Trophoblast cell (in vitro differentiated cells and primary cell): ENCODE measurements around the gene TXNRD2.

Experiments used
- DNase-seq, 2 donors: peaks; one replicate each; pipeline ENCODE4 v3.0.0-alpha.2; 2016
- H2AFZ ChIP-seq: 2 replicates; pipeline ENCODE4 v1.6.1; 2013; ENCODE audit warnings: low read length, moderate library complexity, mild to moderate bottlenecking; ENCODE audit not compliant: insufficient read depth, poor library complexity
- H2AK5ac ChIP-seq: 2 replicates; pipeline ENCODE4 v1.6.1; 2013; ENCODE audit warnings: mild to moderate bottlenecking, low read length
- H2BK120ac ChIP-seq: 2 replicates; pipeline ENCODE4 v1.6.1; 2013; ENCODE audit warnings: low read length, mild to moderate bottlenecking, moderate library complexity; ENCODE audit not compliant: insufficient read depth, poor library complexity
- H2BK12ac ChIP-seq: 2 replicates; pipeline ENCODE4 v1.6.1; 2013; ENCODE audit warnings: mild to moderate bottlenecking, low read length, moderate library complexity
- H2BK5ac ChIP-seq: 2 replicates; pipeline ENCODE4 v1.6.1; 2013; ENCODE audit warnings: low read length, low read depth, moderate library complexity, mild to moderate bottlenecking; ENCODE audit not compliant: poor library complexity
- H3K14ac ChIP-seq: 2 replicates; pipeline ENCODE4 v1.6.1; 2013; ENCODE audit warnings: mild to moderate bottlenecking, low read length
- H3K18ac ChIP-seq: 2 replicates; pipeline ENCODE4 v1.6.1; 2013; ENCODE audit warnings: mild to moderate bottlenecking, low read length
- H3K23ac ChIP-seq: 2 replicates; pipeline ENCODE4 v1.6.1; 2013; ENCODE audit warnings: low read length
- H3K27ac ChIP-seq: 2 replicates; pipeline ENCODE4 v1.5.1; 2013; ENCODE audit warnings: low read depth, mild to moderate bottlenecking, inconsistent platforms, low read length, moderate library complexity
- H3K27me3 ChIP-seq: 2 replicates; pipeline ENCODE4 v1.6.1; 2013; ENCODE audit warnings: inconsistent platforms, mild to moderate bottlenecking, low read length, moderate library complexity; ENCODE audit not compliant: insufficient read depth
- H3K36me3 ChIP-seq, 2 experiments: 1 replicate in 1 of 2; 2 replicates in 1 of 2; pipeline ENCODE4 v1.6.1; 2013; ENCODE audit warnings: low read length in 2 of 2, mild to moderate bottlenecking in 2 of 2, moderate library complexity in 1 of 2; ENCODE audit not compliant: insufficient read depth in 2 of 2, control insufficient read depth in 1 of 2
- H3K4ac ChIP-seq: 2 replicates; pipeline ENCODE4 v1.6.1; 2013; ENCODE audit warnings: low read depth, mild to moderate bottlenecking, low read length, moderate library complexity
- H3K4me1 ChIP-seq, 2 experiments: 1 replicate in 1 of 2; 2 replicates in 1 of 2; pipeline ENCODE4 v1.6.1; 2013; ENCODE audit warnings: low read length in 2 of 2, mild to moderate bottlenecking in 2 of 2, moderate library complexity in 1 of 2; ENCODE audit not compliant: insufficient read depth in 2 of 2, control insufficient read depth in 1 of 2
- H3K4me2 ChIP-seq: 2 replicates; pipeline ENCODE4 v1.6.1; 2013; ENCODE audit warnings: inconsistent platforms, mild to moderate bottlenecking, low read length, moderate library complexity
- H3K4me3 ChIP-seq: 2 replicates; pipeline ENCODE4 v1.5.1; 2013; ENCODE audit warnings: mild to moderate bottlenecking, low read depth, low read length, inconsistent platforms
- H3K79me1 ChIP-seq: one replicate; pipeline ENCODE4 v1.6.1; 2013; ENCODE audit warnings: low read length
- H3K79me2 ChIP-seq: 2 replicates; pipeline ENCODE4 v1.6.1; 2013; ENCODE audit warnings: low read length, mild to moderate bottlenecking; ENCODE audit not compliant: control insufficient read depth, insufficient read depth, poor library complexity
- H3K9ac ChIP-seq: 2 replicates; pipeline ENCODE4 v1.6.1; 2013; ENCODE audit warnings: mild to moderate bottlenecking, low read length
- H3K9me3 ChIP-seq: 2 replicates; pipeline ENCODE4 v1.6.1; 2013; ENCODE audit warnings: low read depth, mild to moderate bottlenecking, control low read depth, inconsistent platforms, low read length; ENCODE audit not compliant: insufficient read depth
- H4K12ac ChIP-seq: 2 replicates; pipeline ENCODE4 v1.6.1; 2013; ENCODE audit warnings: low read depth, mild to moderate bottlenecking, low read length, moderate library complexity
- H4K8ac ChIP-seq: 2 replicates; pipeline ENCODE4 v1.6.1; 2013; ENCODE audit warnings: low read depth, mild to moderate bottlenecking, low read length, moderate library complexity
- H4K91ac ChIP-seq: one replicate; pipeline ENCODE4 v1.6.1; 2013; ENCODE audit warnings: low read depth, mild to moderate bottlenecking, low read length, moderate library complexity
- WGBS: extraction: QIAGEN DNeasy Blood & Tissue Kit; methylation state at CpG from one replicate; pipeline ENCODE4 v1.1.7; 2013; ENCODE audit warnings: missing lambda C conversion rate; ENCODE audit not compliant: insufficient read length, insufficient coverage; ENCODE audit errors: extremely low coverage; 5-methylcytosine and 5-hydroxymethylcytosine counted together

TXNRD2 gene

GRCh38 chr22:19903031-19903430 is 38.6 kb downstream of the TXNRD2 start:
- Histone ChIP-seq H3K27ac (no peak overlapping the region), H3K4me3 (no peak overlapping the region), H3K79me1 (peaks cover 9% of the 10 kb centered on the region), H2BK5ac (no peak overlapping the region), H3K4me2 (no peak overlapping the region), H3K4me1 (peaks cover 17 to 22% of the 10 kb centered on the region in 2 experiments), H2BK120ac (peak overlapping the region; percentile 19), H3K27me3 (no peaks in the 10 kb centered on the region), H3K9me3 (no peaks in the 10 kb centered on the region), H3K9ac (no peak overlapping the region), H2BK12ac (peak overlapping the region; percentile 59), H4K8ac (peak overlapping the region; percentile 20), H3K4ac (no peak overlapping the region), H2AFZ (no peak overlapping the region), H3K23ac (no peak overlapping the region), H2AK5ac (no peak overlapping the region), H4K91ac (peak overlapping the region; percentile 45), H3K14ac (peak overlapping the region; percentile 57), H4K12ac (no peak overlapping the region), H3K36me3 (no peaks in the 10 kb centered on the region), H3K18ac (no peak overlapping the region), H3K79me2 (no peaks in the 10 kb centered on the region)
- DNase-seq = no peak
- WGBS = no CpG with 5 or more reads among the region's 9 CpGs

DNA sequence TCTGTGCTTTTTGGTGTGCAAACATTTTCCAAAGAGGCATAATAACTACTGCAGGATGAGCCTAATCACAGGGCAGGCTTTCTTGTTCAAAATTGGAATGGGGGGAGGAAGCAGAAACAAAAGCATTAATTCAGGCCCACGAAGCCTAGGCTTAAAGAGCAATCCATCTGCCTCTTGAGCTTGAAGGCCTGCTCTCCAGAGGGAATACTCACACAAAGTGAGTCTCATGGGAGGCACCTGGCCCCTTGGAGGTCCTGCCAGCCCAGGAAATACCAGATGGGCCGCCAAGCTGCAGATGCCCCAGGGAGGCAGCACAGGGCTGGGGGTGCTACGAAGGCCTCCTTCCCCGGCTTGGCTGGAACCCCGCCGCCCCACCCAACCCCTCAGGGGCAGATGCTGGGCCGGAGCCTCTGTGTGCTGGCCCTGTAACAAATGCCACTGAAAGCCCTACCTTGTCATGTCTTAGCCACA is 39.3 kb downstream of the TXNRD2 start:
- H3K79me2 ChIP-seq = no peaks in the 10 kb centered on the region
- no peak overlapping the region for H3K23ac ChIP-seq
- H3K27me3 ChIP-seq = no peaks in the 10 kb centered on the region
- H3K4me3 ChIP-seq = no peak overlapping the region
- no peak overlapping the region for H3K4me2 ChIP-seq
- no peak overlapping the region for H4K12ac ChIP-seq
- no peak overlapping the region for H2AK5ac ChIP-seq
- H3K9me3 ChIP-seq = no peaks in the 10 kb centered on the region
- peaks cover 13% of the 10 kb centered on the region for H3K79me1 ChIP-seq
- no peak overlapping the region for H4K8ac ChIP-seq
- H3K27ac ChIP-seq = no peak overlapping the region
- peaks cover 17 to 22% of the 10 kb centered on the region in 2 experiments for H3K4me1 ChIP-seq
- H2BK5ac ChIP-seq = no peak overlapping the region
- H3K4ac ChIP-seq = no peak overlapping the region
- H3K9ac ChIP-seq = no peak overlapping the region
- H3K14ac ChIP-seq = no peak overlapping the region
- H2BK120ac ChIP-seq = no peak overlapping the region
- H3K18ac ChIP-seq = no peak overlapping the region
- WGBS = no CpG with 5 or more reads among the region's 7 CpGs
- no peaks in the 10 kb centered on the region for H3K36me3 ChIP-seq
- no peak for DNase-seq
- peak overlapping the region; percentile 33 for H4K91ac ChIP-seq
- H2BK12ac ChIP-seq = peak overlapping the region; percentile 38
- no peak overlapping the region for H2AFZ ChIP-seq

GRCh38 chr22:19901577-19902244 is 39.9 kb downstream of the TXNRD2 start:
- no peak overlapping the region for H3K14ac ChIP-seq
- no peak overlapping the region for H4K8ac ChIP-seq
- H4K91ac ChIP-seq = peak overlapping the region; percentile 15
- H3K4me3 ChIP-seq = no peak overlapping the region
- DNase-seq = no peak
- H2BK120ac ChIP-seq = no peak overlapping the region
- peaks cover 13% of the 10 kb centered on the region for H3K79me1 ChIP-seq
- peaks cover 17 to 25% of the 10 kb centered on the region in 2 experiments for H3K4me1 ChIP-seq
- no peak overlapping the region for H3K18ac ChIP-seq
- no peak overlapping the region for H2BK12ac ChIP-seq
- no peaks in the 10 kb centered on the region for H3K9me3 ChIP-seq
- H4K12ac ChIP-seq = no peak overlapping the region
- no peak overlapping the region for H3K4me2 ChIP-seq
- no peak overlapping the region for H3K23ac ChIP-seq
- H3K27ac ChIP-seq = no peak overlapping the region
- H2AFZ ChIP-seq = no peak overlapping the region
- no peak overlapping the region for H2BK5ac ChIP-seq
- no peaks in the 10 kb centered on the region for H3K27me3 ChIP-seq
- H3K9ac ChIP-seq = no peak overlapping the region
- H2AK5ac ChIP-seq = peak overlapping the region; percentile 32
- H3K36me3 ChIP-seq = no peaks in the 10 kb centered on the region
- no peaks in the 10 kb centered on the region for H3K79me2 ChIP-seq
- no CpG with 5 or more reads among the region's 11 CpGs for WGBS
- no peak overlapping the region for H3K4ac ChIP-seq

GRCh38 chr22:19900707-19901436 is 40.7 kb downstream of the TXNRD2 start:
- Histone ChIP-seq H3K9me3 (no peaks in the 10 kb centered on the region), H3K18ac (no peak overlapping the region), H2BK5ac (no peak overlapping the region), H4K91ac (peak overlapping the region; percentile 15), H3K9ac (no peak overlapping the region), H4K12ac (no peak overlapping the region), H4K8ac (no peak overlapping the region), H3K36me3 (no peaks in the 10 kb centered on the region), H3K14ac (no peak overlapping the region), H2BK120ac (no peak overlapping the region), H2AK5ac (no peak overlapping the region), H3K23ac (no peak overlapping the region), H3K4me3 (no peak overlapping the region), H3K4me1 (peaks cover 17 to 23% of the 10 kb centered on the region in 2 experiments), H3K27ac (no peak overlapping the region), H3K27me3 (no peaks in the 10 kb centered on the region), H2AFZ (no peak overlapping the region), H3K4ac (no peak overlapping the region), H3K79me1 (peaks cover 15% of the 10 kb centered on the region), H3K4me2 (no peak overlapping the region), H2BK12ac (no peak overlapping the region), H3K79me2 (no peaks in the 10 kb centered on the region)
- WGBS = no CpG with 5 or more reads among the region's 13 CpGs
- no peak for DNase-seq
